GM19025 (cell line): Measurements from ENCODE around the gene DLGAP3.

Experiments
- ATAC-seq: cut with Tn5 transposase; IDR thresholded peaks from one replicate; pipeline ENCODE4 v1.9.1; 2021; ENCODE audit warnings: mild to moderate bottlenecking, low read depth, moderate library complexity; ENCODE audit not compliant: unreplicated experiment

The DLGAP3 gene

DNA sequence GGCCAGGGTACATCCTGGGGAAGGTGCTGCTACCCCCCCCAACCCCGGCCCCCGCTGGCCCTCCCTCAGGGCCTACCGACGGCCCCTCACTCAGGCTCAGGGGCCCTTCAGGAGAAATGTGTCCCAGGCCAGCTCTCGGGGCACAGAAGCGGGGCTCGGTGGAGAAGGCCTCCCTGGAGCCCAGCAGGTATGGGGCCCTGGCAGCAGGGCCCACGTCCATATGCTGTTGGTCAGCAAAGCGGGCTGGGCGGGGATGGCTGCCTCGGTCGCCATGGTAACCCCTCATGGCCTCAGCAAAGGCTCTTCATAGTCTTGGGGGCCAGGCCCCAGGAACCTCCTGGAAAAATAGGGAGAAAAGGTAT is 24.4 kb downstream of the DLGAP3 start:
- ATAC-seq, result no peak

DNA sequence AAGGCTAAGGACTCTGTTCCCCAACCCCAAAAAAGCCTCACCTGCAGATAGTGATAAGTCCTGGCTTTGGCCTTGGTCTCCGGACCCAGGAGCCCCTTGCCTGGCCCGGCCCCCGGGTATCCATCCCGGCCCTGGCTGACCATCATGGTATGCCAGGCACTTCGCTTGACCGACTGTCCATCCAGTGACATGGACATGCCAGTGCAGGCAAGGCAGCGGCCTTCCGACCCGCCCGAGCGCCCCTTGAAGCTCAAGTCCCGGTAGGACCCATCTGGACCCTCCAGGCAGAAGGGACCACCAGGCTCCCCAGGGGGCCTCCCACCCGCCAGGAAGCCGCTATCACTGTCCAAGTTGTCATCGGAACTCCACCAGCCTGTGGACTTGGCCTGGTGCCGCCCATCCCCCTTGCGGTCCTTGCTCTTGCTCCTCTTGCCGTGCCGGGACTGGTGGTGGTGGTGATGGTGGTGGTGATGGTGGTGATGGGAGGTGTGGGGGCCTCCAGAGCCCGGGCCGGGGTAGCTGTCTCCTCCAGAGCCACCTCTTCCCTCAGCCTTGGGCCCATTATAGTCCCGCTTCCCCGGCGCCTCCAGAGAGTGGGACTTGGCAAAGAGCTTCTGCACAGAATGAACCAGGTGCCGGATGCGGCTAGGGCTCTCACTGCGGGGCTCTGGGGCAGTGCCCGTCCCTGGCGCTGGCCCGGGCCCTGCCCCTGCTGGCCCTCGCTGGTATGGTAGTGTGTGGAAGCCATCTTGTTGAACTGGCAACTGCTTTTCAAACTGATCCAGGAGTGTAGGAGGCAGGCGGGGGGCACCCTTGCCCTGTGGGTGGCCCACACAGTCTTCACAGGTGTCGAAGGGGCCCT is 25.0 kb downstream of the DLGAP3 start:
- no peak for ATAC-seq

DNA sequence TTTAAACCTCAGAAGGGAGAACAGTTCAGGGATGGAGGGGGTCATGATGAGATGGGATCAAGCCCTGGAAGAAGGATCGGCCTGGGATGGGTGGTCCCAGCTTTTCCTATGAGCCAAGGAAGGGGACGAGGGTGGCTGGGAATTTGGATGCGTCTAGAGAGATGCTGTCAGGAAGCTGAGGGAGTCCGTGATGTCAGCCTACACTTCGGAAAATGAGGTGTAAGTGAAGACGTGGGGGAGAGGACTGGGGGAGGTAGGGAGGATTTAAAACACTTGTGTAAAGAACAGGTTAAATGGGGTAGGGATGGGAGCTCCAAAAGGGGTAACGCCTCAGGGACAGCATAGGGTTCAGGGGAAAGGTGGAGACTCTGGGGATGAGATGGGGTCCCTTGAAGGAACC is 27.5 kb downstream of the DLGAP3 start:
- ATAC-seq, result no peak

DNA sequence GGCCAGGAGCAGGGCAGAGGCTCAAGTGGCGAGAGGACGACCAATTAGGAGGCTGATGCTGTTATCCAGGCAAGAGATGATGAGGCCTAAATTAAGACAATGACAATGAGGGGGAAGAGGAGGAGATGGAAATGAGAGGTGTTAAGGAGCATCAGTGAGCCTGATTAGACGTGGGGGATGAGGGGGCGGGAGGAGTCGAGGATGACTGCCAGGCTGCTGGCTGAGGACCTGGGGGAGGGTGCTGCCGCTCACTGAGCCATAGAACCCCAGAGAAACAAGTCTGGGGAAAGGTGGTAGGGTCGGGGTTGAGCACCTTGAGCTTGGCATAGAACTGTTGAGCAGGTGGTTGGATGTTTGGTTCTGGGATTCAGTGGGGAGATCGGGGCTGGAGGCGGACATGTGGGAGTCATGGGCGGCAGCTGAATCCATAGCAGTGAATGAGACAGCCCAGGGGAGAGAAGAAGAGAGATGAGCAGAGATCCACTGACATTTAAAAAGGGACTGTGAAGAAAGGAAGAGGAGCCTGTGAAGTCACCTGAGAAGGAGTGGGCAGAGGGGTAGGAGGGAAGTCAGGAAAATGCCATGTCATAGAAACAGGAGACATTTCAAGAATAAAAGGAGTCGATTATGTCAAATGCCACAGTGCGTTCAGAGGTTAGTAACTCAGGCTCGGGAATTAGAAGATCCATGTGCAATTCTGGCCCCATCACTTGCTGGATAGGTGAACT is 28.5 kb downstream of the DLGAP3 start:
- ATAC-seq, result no peak

DNA sequence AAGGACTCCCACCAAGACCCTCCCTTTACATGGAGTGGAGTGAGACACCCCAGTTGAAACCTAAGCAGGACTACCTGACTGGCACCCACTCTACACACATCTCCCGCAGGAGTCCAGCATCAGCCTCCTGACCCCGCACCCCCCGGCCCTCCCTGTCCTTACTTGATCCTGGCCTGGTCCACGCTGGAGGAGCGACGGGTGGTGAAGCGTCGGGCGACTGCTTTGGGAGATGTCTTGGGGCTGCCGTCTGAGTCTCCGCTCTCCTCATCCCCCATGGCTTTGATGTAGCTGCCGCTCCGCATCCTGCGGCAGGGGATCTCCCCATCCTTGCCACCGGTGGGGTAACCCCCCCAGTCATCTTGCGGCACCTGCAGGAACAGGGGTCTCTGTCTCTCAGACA is 29.5 kb downstream of the DLGAP3 start:
- ATAC-seq, result no peak

DNA sequence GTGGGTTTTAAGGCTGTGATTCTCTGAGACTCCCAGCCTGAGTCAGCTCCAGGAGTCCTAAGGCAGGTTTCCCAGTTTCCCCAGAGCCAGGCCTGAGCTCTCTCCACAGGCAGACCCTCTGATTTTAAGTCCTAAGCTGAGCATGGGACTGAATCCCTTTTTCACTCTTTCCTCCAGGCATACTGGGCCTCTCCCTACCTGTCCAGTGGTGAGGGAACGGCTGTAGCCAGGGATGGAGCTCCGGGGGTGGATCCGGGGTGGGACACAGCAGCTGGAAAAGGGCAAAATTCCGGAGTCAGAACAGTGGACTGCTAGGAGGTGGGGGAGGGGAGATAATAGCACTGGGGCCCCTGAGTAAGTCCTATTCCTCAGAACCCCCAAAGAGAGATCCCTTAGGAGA is 30.0 kb downstream of the DLGAP3 start:
- no peak for ATAC-seq

DNA sequence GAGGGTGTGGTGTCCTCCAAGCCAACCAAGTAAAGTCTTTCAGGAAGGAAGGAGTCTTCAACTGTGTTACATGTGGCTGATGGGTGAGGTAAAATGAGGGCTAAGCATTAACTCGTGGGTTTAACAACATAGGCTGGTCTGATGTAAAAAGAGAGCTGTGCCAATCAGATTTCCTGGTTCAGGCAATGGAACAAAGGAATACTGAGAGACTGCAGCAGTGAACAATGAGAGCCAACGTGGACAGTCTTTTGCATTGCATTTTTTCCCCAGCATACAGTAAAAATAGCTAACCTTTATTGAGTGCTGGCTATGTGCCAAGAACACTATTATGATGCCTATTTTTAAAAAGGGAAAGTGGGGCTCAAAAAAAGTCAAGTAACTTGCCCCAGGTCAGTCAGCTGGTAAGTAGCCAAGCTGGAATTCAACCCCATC is 31.1 kb downstream of the DLGAP3 start:
- no peak for ATAC-seq

DNA sequence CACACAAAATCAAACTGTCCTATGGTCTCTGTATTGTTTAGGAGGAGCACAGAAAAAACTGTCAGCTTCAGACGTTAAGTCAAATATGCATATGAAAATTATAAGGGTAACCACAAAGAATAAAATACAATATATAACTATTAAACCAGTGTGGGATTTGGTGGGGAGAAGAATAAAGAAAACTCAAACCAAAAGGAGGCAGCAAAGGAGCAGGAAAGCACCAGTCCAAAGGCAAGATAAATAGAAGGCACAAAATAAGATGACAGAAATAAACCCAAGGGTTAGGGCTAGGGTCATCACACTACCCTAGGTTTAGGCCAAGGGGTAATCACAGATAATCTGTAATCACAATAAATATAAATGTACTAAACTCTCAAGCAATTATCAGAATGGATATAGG is 32.8 kb downstream of the DLGAP3 start:
- no peak for ATAC-seq

DNA sequence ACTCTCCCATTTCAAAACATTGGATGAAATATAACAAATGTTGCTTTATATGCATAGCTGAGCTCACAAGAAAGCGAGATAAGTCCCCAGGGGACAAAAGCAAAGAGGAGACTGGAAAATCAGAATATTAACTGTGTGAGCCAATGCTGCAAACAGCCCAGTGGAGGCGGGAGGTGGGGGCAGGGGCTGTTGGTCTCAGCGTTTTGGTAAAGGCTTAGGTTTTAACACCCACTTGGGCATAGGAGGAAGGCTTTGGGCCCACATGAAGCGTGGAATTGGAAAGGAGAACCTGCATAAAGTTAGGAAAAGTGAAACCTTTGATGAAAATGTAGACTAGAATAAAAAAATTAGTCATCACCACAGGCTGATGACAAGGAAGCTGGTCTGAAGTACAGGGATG is 39.7 kb downstream of the DLGAP3 start:
- no peak for ATAC-seq

DNA sequence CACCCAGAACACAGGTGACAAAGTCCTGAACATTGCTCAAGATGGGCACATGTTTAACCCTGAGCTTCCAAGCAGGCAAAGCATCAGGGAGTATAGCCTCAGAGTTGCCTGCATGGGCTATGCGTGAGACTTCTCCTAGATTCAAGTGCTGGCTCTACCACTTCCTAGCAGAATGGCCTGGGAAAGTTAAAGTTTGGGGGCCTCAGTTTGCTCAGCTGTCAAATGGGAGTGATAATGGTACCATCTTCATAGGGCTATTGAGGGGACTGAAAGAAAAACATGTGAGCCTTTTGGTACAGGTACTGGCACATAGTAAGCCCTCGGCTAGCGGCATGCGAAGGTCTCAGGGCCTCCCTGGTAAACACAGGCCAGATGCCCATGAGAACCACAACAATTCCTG is 41.9 kb downstream of the DLGAP3 start:
- ATAC-seq, result no peak

DNA sequence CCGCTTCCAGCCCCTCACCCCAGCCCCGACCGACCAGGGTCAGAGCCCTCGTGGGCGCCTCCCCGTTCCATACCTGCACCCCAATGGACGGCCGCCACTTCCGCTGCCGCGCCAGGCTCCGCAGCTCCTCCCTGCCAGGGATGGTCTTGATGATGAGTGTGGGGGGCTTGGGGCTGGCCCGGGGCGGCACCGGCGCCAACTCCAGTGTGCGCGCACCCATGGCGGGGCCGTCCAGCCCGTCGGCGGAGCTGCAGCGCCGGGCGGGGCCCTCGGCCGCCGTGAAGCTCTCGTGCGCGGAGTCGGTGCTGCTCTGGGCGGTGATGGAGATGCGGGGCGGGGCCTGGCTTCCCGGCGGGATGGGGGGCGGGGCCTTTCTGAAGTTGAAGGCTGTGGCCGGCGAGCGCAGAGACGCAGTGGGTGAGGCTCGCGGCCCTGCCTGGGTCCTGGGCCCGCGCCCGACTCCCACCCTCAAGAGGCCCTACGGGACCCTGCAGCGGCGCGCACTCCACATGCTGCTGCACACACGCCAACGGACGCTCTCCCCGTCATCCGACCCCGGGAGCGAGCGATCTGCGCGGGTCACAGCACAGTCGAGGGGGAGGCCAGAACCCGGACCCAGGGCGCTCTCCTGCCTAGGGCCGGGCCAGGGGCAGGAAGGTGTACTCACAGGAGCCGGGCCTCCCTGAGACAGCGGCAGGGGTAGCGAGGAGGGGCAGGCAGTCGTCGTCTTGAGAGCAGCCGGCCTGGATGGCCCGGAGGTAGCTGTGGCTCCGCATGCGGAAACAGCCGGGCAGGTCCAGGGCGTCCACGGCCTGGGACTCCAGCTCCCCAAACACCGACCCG is 43.8 kb downstream of the DLGAP3 start:
- ATAC-seq, result no peak

DNA sequence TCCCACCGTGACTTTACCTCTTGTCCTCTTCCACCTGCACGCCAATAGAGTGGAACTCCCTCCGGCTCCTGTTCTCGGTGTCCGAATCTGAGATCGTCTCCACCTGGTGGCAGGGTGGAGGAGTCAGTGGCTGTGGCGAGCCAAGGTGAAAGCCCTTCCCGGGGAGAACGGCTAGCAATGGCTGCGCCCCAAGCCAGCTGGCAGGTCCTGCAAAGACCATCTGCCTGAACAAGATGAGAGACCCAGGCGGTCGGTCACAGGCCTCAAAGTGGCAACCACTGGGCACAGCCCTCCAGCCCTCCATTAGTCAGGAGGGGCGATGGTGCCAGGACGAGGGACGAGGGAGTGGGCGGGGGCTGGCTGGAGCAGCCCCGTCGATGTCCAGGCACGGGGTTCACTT is 44.5 kb downstream of the DLGAP3 start:
- ATAC-seq, result no peak

DNA sequence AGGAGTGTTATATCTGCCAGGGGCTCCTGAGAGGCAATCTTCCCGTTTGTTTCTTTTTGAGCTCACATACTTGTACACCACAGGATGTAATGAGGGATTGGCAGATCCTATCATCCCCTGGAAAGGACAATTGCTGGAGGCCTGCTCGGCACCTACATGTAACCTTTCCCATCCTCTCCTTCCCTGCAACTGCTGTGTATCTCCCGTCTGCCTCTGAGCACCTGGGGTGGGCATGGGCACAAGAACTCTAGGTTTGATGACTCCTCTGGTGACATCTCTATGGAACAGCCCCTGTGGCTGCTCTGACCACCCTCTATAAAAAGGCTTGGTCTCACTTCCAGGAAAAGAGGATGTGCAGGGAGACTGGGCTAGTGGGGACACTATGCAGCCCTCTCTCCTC is 44.9 kb downstream of the DLGAP3 start:
- ATAC-seq, result no peak

DNA sequence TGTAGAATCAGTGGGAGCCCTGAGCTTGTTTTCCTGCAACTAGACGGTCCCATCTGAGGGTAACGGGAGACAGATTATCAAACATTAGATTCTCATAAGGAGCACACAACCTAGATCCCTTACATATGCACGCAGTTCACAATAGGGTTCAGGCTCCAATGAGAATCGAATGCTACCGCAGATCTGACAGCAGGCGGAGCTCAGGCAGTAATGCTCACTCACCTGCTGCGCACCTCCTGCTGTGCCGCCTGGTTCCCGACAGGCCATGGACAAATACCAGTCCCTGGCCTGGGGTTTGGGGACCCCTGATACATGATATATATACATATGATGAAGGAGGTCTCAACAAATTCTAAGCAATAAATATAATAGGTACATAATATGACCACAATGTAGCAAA is 50.2 kb downstream of the DLGAP3 start:
- ATAC-seq, result no peak

DNA sequence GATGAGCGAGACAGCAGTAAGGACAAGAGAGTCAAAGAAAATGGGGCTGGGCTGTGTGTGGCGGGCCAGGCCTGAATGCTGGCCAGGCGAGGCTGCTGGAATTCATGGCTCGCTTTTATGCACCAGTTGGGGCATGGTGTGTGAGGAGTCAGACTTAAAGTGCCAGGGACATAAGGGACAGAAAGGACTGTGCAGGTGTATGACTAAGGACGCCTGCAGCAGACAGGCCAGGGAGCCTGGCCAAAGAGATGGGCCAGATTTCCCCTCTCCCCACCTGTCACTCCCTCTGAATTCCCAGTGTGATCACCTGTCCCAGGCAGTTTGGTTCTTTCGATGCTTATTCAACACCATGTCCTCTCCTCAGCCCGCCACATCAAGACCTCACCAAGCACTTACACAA is 53.0 kb downstream of the DLGAP3 start:
- no peak for ATAC-seq

DNA sequence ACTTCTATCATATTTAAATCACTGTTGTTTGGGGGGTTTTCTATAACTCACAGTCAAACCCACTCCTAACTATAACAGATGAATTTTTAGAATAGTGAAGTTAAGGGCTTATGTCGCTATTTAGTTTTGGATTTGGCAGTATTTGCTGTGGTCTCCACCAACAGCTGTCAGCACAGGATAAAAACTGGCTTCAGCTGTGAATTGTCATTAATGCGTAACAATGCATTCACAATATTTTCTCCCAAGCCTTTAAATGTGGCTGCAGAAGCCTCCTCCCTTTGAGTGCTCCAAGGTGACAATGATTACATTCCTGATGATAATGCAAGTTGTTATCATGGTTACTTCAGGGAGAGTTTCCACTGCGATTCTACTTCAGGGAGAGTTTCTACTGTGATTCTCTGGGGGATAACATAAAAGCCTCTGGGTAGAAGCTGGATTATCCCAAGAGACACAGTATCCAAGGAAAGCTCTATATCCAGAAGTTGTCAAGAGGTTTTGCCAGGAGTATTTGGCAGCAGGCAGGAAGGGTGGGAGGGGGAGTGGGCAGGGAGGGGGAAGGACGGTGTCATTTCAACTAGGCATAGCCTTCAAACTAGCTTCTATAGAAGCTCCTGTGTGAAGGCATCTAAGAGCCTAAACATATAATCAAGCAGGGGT is 55.0 kb downstream of the DLGAP3 start:
- no peak for ATAC-seq

DNA sequence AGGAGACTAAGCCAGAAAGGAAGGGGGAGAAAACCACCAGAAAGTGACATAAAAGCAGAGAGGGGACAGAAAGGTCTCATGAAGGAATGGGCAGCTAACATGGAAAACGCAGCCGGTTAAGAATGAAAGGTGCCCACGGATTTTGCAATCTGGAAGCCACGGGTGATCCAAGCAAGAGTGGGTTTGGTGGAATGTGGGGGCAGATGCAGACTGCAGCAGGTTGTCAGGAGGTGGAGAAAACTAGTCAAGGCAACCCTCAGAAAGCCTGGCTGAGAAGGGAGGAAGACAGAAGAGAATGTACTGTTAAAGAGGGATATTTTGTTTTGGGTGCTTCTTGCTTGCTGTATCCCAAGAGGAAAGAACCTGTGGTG is 57.3 kb downstream of the DLGAP3 start:
- ATAC-seq, result no peak

DNA sequence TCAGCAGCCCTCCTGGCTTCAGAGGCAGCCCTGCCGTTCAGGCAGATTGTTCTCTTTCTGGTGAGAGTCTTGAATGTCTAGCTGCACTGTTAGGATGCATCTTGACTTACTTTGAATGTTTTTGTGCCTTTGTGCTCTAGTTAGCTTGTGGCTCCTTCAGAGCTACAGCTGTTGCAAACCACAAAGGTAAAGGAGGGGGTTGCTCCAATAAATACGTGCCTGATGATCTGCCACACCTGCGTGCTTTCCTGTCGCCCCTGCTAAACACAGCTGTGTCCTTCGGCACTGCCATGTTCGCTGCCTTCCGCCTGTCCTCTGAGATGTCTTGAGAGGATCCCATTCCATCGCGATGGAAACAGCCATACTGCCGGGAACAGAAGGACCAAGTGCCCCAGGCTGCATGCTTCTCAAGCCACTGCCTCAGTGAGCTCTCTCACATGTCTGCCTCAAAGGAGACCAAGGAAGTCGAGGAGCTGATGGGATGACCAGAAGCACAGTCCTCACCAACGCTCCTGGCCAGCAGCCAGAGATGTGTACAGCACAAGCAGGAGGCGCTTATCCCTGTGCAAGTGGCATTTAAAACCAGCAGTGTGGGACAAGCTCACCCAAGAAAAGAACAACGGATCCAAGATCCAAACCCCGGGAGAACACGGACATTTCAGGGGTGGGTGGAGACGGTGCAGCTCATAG is 57.9 kb downstream of the DLGAP3 start:
- ATAC-seq, result no peak

DNA sequence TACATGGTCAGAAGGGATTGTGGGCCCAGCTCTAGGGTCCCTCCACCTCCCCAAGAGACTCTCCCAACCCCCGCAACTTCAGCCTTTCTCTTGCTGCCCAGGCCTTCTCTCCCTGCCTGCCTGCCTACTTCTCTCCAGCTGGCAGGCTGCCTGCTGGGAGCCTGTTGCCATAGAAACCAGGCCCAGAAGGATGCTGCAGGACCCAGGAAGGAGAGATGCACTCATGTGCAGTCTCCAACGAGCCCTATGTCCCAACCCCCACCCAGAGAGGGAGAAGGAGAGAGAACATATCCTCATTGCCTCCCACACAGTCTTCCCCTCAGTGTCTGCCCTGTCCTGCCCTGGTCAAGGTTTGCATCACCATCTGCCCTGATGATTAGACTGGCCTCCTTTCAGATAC is 59.1 kb downstream of the DLGAP3 start:
- no peak for ATAC-seq

DNA sequence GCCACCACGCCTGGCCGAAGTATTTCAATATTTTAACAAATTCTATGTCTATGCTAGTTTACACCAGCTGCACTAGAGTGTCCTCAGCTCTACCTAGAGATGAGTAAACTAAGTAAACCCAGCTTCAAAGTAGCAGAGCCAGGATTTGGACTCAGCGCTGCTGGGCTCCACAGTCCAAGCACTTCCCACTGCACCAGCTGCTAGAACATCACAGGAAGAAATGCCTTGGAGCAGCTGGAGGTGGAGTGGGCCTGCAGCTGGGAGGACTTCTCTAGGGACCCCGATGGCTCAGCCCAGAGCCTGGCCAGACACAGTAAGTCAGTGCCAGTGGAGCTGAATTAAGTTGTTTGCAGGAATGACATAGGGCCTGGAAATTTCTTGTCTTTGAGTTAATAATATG is 59.7 kb downstream of the DLGAP3 start:
- no peak for ATAC-seq
